Measurements from ENCODE around the gene PRCD.
"Not testable (repeated sequence)": the region's sequence is repeated elsewhere in the genome, so short reads cannot be mapped to it uniquely, and the experiment has no call there.

PRCD gene

DNA sequence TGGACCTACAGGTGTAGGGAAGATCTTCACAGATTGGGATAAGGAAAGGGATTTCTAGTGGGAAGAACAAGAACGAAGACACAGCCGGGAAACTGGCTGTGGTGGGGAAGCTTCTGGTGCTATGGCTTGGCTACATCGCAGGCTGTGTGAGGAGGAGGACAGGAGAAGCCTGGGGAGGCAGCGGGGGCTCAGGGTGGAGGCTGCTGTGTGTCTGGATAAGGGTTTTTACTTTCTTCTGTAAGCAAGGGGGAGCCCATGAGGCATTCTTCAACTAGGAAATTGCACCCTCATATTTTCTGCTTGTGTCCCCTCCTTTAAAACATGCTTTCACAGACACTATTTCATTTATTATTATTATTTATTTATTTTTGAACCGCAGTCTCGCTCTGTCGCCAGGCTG lies 35.7 kb upstream of the PRCD start:
- DNase-seq (ENCODE audit: low read depth), result no peak

DNA sequence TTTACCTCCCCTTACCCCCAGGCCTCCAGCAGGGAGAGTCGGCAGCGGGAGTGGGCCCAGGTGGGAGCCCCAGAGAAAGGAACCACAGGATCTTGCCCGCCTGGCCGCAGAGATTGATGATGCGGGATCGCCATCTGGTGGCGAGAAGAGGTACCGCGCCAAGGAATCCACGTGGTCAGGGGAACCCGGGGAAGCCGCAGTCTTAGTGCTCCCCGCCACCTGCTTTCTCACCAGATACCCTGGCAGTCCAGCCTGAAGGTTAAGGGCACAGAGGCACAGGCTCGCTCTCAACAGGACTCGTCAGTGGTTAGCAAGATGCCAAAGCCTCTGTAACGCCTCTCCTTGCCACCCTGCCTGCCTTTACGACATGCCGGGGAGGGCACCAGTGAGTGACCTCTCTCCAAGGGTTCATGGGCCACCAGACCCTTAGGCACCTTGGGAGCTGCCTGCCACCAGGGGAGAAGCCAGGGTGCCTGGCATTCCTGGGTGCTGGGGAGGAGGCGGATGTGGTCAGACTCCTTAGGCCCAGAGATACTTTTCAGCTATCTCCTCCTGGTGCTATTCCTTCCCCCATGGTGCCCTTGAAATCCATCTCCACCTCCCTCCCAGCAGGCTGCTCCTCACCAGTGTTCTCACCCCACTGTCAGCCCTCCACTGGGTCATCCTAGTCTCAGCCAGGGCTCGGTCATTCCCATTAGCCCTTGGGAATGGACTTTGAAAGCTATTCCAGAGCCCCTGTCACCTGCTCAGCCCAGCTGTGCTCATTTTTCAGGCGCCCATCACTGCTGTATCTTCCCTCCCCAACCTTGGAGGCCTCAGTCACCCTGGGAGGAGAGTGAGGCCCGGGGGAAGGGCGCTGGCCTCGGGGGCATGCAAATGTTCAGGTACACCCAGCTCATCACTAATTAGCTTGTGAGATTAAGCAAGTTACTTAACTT lies 33.2 kb upstream of the PRCD start:
- DNase-seq (ENCODE audit: low read depth), result peak; percentile 86

DNA sequence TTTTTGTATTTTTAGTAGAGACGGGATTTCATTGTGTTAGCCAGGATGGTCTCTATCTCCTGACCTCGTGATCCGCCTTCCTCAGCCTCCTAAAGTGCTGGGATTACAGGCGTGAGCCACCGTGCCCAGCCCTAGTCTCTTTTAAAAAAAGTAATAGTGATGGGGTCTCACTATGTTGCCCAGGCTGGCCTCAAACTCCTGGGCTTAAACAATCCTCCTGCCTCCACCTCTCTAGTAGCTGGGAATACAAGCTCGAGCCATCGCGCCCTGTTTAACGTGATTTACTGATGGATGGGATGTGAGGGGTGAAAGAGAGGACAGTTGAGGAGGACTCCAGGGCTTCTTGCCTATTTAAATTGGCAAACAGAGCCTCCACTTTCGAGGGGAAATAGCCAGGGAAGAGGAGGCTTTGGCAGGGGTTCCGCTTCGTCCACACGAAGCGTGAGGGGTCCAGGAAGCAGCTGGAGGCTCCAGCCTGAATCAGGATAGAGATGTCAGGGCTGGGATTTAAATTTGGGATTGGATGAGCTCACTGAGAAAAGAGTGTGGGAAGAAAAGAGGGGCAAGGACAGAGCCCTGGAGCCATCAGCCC lies 31.3 kb upstream of the PRCD start:
- DNase-seq (ENCODE audit: low read depth), result not testable (repeated sequence)

DNA sequence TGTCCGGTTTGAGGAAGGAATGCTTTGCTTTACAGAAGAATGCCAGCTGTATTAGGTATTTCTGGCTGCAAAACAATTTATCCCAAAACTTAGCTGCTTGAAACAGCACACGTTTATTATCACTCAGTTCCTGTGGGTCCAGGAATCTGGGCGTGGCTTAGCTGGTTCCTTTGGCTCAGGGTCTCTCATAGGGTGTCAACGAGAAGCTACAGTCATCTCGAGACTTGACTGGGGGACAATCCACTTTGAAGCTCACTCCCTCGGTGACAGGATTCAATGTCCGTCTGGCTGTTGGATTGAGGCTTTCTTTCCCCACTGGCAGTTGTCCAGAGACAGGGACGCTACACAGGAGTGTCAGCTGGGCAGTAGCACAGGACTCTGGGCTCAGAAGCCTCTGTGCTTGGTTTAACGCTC lies 29.0 kb upstream of the PRCD start:
- no peak for DNase-seq (ENCODE audit: low read depth)

DNA sequence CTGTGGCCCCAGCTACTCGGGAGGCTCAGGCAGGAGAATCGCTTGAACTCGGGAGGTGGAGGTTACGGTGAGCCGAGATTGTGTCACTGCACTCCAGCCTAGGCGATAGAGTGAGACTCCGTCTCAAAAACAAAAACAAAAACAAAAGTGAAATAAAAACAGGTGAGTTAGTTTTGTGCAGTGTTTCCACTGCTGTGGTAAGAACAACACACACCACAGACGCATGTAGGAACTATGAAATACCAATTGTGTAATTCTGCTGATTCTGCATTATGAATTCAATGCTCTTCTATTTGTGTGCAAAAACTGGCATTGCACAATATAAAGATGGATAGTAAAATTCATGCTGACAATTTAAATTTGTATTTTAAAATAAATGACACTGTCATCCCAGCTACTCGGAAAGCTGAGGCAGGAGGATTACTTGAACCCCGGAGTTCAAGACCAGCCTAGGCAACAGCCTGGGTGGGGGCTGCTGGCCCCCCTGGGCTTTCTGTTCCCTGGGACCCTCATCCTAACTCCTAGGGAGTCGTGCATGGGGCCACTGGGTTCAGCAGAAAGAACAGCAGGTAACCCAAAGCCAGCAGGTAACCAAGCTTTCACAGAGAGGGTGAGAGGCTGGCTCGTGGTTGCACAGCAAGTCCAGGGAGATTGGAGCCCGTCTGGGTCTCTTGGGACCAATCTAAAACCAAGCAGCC lies 28.0 kb upstream of the PRCD start:
- no peak for DNase-seq (ENCODE audit: low read depth)

DNA sequence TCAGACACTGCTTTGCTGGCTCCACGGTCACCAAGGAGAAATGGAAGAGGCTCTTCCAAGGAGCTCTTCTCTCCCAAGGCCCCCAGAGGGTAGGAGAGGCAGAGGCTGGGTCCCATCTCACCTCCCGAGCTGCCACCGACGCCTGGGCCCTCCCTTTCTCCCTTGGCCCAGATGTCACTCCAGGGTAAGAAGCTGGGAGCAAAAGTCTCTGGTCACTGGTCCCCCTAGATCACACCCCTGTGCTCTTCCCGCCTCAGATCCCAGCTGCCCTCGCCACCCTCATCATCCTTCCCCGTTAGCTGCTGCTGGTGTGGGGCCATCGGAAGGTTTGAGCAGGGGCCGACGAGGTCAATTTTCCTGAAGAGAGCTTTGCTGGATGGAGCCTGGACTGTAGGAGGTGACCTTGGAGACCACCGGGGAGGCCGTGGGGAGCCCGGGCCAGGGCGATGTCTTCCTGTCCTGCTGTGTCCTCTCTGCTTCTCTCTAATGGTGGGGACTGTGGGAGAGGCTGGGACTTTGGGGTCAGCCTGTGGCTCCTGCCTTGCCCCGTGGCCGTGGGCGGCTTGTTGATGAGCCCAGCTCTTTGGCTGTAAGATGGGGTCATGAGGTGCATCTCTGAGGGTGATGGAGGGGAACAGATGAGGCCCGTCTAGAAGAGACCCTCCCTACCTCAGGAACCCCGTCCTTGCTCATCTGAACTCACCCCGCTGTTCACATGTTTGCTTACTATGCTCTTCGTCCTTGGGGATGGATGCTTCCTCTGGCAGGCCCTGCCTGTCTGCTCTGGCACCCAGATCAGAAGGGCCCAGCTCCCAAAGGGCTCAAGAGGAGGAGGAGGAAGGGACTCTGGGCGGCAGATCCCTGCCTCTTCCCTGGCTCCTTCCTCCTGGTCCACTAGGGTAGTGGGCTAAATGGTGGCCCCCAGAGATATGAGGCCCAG lies 27.2 kb upstream of the PRCD start:
- DNase-seq (ENCODE audit: low read depth), result no peak

DNA sequence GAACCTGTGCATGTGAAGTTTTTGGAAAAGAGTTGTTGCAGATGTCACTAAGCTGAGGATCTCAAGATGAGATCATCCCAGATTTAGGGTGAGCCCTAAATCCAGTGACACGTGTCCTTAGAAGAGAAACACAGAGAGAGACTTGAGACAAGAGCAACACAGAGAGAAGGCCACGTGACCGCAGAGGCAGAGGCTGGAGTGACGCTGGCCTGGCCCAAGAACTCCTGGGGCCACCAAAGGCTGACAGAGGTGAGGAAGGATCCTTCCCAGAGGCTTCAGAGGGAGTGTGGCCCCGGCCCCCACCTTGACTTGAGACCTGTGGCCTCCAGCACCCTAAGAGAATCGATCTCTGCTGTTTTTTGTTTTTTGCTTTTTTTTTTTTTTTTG lies 26.5 kb upstream of the PRCD start:
- no peak for DNase-seq (ENCODE audit: low read depth)

DNA sequence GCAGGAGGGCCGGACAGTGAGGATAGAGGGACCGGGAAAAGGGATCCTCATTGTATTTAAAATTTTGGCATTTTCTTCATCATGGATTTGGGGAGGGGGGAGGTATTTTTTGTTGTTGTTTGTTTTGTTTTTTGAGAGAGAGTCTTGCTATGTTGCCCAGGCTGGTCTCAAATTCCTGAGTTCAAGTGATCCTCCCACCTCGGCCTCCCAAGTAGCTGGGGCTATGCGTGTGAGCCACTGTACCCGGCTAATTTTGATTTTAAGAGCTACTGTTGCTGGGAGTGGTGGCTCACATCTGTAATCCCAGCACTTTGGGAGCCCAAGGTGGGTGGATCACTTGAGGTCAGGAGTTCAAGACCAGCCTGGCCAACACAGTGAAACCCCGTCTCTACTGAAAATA lies 25.5 kb upstream of the PRCD start:
- DNase-seq (ENCODE audit: low read depth), result not testable (repeated sequence)

DNA sequence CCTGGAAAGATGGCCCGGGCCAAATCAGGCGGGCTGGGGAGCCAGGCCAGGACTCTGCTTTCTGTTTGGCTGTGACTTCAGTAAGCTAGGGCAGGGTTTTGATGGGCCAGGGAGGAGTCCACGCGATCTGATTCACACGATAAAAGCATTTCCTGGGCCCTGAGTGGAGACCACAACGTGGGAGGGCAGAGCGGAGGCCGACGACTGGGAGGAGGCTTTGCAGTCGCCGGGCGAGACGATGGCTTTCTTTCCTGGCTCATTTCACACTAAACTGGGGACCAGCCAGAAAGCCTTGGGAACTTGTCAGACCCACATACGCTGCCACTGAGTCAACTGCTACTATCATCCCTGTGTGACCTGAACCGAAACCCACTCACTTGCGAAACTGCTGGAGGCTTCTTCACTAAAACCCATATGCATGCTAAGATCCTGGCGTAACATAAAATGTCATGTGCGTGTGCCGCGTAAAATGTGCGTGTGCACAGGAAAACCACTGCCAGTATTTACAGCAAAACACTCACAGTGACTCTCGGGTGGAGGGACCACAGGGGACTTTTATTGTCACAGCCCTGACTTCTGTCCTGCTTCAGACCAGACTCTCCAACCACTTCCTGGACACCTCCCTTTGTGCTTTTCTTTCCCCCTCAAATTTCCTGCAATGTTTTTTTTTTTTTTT lies 24.4 kb upstream of the PRCD start:
- DNase-seq (ENCODE audit: low read depth), result peak; percentile 76

DNA sequence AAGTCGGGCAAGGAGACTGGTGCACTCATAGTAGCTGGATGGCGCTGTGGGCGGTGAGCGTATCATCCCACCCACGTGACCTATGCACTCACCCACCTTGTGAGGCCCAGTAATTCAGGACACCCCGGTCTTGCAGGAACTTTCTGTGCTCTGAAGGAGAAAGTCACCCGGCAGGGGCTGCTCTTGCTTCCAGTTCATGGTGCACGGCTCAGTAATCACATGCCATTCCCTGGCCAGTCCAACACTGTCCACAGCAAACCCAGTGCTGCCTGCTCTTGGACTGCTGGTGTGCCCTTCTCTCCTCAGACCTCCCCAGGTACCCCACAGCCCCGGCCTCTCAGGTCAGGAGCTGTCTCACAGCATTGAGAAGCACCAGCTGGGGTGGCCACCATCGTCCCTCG lies 22.2 kb upstream of the PRCD start:
- DNase-seq (ENCODE audit: low read depth), result no peak

DNA sequence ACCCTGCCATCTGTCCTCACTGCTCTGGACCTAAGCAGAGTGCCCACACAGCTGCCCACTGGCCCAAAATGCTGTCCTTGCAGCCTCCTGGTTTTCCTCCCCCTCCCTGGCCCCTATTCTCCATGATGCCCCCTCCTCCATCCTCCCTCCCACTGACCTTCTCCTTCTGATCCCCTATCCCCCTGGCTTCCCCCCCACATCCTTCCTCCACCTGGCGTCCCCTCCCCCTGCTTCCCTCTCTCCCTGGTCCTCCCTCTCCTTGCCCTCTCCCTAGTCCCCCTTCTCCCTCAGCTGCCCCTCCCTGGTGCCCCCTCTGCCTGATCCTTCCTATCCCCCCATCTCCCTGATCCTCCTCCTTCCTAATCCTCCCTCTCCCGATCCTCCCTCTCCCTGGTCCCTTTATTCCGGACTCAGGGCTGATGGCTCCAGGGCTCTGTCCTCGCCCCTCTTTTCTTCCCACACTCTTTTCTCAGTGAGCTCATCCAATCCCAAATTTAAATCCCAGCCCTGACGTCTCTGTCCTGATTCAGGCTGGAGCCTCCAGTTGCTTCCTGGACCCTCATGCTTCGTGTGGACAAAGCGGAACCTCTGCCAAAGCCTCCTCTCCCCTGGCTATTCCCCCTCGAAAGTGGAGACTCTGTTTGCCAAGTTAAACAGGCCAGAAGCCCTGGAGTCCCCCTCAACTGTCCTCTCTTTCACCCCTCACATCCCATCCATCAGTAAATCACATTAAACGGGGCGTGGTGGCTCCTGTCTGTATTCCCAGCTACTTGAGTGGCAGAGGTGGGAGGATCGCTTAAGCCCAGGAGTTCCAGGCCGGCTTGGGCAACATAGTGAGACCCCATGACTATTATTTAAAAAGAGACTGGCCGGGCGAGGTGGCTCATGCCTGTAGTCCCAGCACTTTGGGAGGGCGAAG lies 20.5 kb upstream of the PRCD start:
- DNase-seq (ENCODE audit: low read depth), result no peak

DNA sequence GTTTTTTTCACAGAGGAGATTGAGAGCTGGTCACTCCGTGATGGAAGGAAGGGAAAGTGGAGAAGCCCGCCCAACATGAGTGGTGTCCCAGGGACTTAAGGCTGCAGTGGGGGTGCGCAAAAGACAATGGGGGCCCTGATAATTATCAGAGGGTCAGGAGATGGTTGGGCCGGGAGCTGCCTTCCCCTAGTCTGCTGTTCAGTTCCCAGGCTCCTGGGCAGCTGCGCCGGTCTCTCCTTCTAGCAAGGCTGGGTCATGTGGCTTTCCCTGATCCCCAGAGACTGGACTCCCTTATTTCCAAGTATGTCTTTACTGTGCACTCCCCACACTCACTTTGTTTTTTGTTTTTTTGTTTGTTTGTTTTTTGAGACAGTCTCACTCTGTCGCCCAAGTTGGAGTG lies 18.6 kb upstream of the PRCD start:
- no peak for DNase-seq (ENCODE audit: low read depth)

DNA sequence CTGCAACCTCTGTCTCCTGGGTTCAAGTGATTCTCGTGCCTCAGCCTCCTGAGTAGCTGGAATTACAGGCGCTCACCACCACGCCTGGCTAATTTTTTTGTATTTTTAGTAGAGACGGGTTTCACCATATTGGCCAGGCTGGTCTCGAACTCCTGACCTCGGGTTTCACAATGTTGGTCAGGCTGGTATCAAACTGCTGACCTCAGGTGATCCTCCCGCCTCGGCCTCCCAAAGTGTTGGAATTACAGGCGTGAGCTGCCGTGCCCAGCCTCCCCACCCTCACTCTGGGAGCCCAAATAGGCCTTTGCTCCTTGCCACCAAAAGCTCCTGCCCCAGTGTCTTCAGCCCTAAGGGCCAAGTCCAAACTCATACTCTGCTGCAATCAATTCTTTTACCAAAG lies 18.2 kb upstream of the PRCD start:
- DNase-seq (ENCODE audit: low read depth), result not testable (repeated sequence)

DNA sequence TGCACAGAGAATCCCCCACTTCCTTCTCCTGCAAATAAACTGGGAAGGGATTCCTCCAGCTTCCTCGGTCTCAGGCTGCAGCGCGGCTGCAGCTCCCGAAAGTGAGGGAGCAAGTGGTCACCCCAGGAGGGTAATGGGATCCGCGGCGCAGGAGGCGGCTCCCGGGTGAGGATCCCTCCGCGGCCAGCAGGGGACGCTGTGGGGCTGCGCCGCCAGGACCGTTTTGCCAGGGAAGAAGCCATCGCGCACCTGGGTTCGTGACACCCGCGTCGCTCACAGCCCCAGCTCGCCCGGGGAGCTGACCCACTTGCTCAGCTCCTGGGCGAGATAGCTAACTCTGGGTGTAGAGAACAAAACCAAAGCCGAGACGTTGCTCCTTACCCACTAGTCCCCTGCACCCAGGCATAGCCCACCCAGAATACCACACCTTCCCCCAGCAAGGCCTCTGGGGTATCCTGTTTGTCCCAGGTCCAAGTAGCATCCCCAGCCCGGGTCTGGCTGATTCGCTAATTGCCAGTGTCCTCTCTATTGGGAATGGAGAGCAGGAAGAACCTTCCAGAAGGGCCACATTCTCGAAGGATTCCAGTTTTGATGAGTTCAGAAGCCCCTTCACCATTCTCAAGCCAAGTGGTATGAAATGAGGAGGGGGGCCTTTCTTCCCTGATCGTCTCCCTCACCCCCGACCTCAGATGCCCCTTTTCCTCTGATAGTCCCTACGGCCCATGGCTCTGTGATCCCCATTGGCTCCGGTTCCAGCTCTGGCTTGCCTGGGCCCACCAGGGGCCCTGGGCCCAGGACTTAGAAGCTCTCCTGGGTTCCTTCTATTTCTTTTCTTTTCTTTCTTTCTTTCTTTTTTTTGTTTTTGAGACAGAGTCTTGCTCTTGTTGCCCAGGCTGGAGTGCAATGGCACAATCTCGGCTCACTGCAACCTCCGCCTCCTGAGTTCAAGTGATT lies 16.5 kb upstream of the PRCD start:
- peak; percentile 71 for DNase-seq (ENCODE audit: low read depth)

DNA sequence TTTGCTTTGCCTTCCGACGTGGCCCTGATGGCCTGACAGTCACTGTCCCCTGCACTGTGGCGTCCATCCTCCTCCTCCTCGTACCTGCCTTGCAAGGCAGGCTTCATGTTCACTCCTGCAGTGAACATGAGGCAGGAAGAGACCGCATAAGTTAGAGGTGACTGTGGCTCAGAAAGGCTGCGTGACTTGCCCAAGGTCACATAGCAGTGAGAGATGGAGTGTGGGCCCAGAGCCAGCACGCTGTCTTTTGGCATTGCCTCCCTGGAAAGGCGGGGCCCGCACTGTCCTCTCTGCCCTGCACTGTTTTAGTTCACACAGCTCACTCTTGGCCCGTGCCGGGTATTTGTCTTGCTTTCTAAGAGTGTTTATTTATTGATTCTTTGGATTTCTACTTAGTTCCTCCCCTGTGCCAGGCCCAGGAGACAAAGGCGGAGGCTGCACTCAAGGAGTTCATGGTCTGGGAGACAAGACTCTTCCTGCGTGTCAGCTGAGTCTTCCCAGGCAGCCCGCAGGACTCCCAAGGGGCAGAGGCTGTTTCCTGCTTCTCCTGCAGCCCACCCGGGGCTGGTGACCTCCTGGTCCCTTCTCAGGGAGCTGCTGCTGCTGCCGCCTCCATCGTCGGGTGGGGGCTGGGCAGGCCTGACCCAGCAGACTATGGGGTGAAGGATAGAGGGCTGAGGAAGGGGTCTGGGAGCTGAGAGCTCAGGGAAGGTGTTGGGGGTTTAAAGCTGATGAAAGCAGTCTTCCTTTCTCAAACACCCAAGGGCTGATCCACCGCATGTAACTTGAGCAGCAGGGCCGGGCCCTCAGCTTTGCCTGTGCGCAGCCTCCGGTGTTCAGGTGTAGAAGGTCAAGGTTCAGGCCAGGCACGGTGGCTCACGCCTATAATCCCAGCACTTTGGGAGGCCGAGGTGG lies 15.0 kb upstream of the PRCD start:
- no peak for DNase-seq (ENCODE audit: low read depth)

DNA sequence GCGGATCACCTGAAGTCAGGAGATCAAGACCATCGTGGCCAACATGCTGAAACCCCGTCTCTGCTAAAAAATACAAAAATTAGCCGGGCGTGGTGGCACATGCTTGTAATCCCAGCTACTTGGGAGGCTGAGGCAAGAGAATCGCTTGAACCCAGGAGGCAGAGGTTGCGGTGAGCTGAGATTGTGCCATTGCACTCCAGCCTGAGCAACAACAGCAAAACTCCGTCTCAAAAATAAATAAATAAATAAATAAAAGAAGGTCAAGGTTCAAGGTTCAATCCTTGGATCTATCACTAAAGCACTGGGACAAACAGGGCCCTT lies 14.4 kb upstream of the PRCD start:
- DNase-seq (ENCODE audit: low read depth), result not testable (repeated sequence)

DNA sequence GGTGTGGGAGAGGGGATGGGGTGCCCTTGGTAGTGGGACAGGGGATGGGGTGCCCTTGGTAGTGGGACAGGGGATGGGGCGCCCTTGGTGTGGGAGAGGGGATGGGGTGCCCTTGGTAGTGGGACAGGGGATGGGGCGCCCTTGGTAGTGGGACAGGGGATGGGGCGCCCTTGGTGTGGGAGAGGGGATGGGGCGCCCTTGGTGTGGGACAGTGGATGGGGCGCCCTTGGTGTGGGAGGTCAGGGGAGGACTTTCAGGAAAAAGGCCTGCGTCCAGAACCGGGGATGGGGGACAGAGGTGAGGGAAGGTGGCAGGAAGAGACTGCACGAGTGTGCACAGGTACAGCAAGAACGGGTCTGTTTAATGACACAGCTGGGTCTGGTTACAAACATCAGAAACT lies 12.8 kb upstream of the PRCD start:
- DNase-seq (ENCODE audit: low read depth), result not testable (repeated sequence)

Measured in activated T-cell treated with anti-CD3 and anti-CD28 coated beads for 24 hours (primary cell).